ENCODE results near the gene TNS4. TPM values are rescaled to one million over a fixed set of nuclear protein-coding genes. Genes with fewer than 3 reads are reported as not detected.

TNS4 gene
- total RNA-seq, 2 experiments from 2014 or later = 0.22 to 0.97 TPM

DNA sequence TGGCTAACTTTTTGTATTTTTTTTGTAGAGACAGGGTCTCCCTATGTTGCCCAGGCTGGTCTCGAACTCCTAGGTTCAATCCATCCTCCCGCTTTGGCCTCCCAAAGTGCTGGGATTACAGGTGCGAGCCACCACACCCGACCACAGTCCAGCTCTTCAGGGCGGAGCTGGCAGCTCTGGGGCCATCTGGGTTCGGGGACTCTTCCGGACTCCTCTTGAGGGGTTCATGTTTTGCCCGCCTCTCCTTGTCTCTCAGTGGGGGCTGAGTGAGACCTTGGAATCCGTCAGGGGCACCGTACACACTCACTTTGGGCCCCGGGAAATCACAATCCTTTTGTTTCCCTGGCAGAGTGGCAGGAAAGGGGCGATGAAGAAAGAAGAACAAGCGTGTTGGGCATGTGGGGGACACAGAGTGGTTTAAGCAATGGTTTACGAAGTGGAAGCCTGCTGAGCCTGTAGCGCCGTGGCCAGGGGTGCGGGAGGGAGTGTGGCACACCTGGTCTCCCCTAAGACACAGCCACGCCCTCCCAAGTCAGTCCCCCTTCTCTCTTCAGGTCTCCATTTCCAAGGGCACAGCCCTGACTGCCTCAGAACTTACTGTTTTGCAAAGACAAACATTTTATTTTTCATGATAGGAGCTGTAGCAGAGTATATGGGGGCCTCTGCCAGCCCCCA lies 26.1 kb downstream of the TNS4 start:
- H3K4me1 ChIP-seq (ENCODE audit: insufficient read depth, low read length, poor library complexity, severe bottlenecking) = peaks cover 9% of the 10 kb centered on the region
- no peaks in the 10 kb centered on the region for H3K36me3 ChIP-seq (ENCODE audit: insufficient read depth, low read length)
- no peaks in the 10 kb centered on the region for H3K9me3 ChIP-seq (ENCODE audit: low read length)
- H3K4me2 ChIP-seq (ENCODE audit: low read length) = no peak overlapping the region
- TF ChIP-seq, protein P1, sequence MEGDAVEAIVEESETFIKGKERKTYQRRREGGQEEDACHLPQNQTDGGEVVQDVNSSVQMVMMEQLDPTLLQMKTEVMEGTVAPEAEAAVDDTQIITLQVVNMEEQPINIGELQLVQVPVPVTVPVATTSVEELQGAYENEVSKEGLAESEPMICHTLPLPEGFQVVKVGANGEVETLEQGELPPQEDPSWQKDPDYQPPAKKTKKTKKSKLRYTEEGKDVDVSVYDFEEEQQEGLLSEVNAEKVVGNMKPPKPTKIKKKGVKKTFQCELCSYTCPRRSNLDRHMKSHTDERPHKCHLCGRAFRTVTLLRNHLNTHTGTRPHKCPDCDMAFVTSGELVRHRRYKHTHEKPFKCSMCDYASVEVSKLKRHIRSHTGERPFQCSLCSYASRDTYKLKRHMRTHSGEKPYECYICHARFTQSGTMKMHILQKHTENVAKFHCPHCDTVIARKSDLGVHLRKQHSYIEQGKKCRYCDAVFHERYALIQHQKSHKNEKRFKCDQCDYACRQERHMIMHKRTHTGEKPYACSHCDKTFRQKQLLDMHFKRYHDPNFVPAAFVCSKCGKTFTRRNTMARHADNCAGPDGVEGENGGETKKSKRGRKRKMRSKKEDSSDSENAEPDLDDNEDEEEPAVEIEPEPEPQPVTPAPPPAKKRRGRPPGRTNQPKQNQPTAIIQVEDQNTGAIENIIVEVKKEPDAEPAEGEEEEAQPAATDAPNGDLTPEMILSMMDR (conservative IDR thresholded peaks at IDR 0.05; ENCODE audit: low read length) = no peak
- no peak for TF ChIP-seq EZH2phosphoT487 (IDR thresholded peaks at IDR 0.05; ENCODE audit: borderline replicate concordance, low read depth, low read length)
- no peak overlapping the region for H3K4me3 ChIP-seq (ENCODE audit: low read depth, low read length, poor library complexity, severe bottlenecking)
- H4K20me1 ChIP-seq (ENCODE audit: insufficient read depth, low read length) = no peaks in the 10 kb centered on the region
- H3K9me2 ChIP-seq (ENCODE audit: insufficient read depth, low read length) = no peaks in the 10 kb centered on the region
- ChIA-PET CTCF (ENCODE audit: unreplicated experiment) (interaction anchor here (0.6 to 0.7 kb wide), 5 partner anchors 41 to 95 kb away, joined by 3 to 7 read pairs (median 5); partner anchors contain the start of gene TOP2A), POLR2A (interaction anchor here (0.7 kb wide), 1 partner anchor 55 kb away, joined by 5 read pairs; no protein-coding TSS in a partner anchor)
- intact Hi-C loops (cut with micrococcal nuclease; ENCODE audit: unreplicated experiment) = no loop called here
- H3K27ac ChIP-seq (ENCODE audit: low read depth, low read length, poor library complexity, severe bottlenecking) = no peak overlapping the region
- no TSS peak for BruUV-seq (replicated peaks)
- no peak for DNase-seq (ENCODE audit: low spot score)
- no peak overlapping the region for H2AFZ ChIP-seq (ENCODE audit: low read length)
- H3K79me2 ChIP-seq (ENCODE audit: insufficient read depth, low read depth, low read length) = no peaks in the 10 kb centered on the region

DNA sequence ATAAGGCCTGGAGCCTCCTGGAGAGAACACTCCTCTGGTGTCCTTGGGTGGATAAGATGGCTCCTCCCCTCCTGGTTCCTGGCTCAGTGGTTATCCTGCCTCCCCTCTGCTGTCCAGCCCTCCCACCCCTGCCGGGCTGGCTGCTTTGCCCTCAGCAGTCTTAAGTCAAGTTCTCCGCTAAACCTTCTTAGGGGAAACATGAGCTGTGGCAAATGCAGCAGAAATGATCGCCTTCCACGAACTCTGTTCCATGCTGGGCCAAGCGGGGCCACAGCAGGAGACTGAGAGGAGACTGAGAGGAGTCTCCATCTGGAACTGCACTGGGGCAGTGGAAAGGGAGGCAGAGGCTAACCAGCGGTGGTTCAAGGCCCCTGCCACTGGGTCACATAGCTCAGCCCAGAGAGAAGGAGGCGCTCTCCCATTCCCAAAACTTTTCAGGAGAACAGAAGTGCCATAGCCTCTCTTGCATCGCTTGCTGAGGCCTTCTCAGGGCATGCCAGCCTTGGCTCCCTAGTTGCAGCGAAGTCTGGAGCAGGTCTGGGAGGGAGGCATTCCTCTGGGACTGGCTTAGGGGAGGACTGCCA lies 26.9 kb downstream of the TNS4 start:
- no peak for TF ChIP-seq EZH2phosphoT487 (IDR thresholded peaks at IDR 0.05; ENCODE audit: borderline replicate concordance, low read depth, low read length)
- TF ChIP-seq, protein P1 (conservative IDR thresholded peaks at IDR 0.05; ENCODE audit: low read length) = no peak
- no peak for DNase-seq (ENCODE audit: low spot score)
- no peak overlapping the region for H3K4me2 ChIP-seq (ENCODE audit: low read length)
- BruUV-seq (replicated peaks) = no TSS peak
- no peak overlapping the region for H2AFZ ChIP-seq (ENCODE audit: low read length)
- no peaks in the 10 kb centered on the region for H3K36me3 ChIP-seq (ENCODE audit: insufficient read depth, low read length)
- peaks cover under 1% of the 10 kb centered on the region for H3K4me1 ChIP-seq (ENCODE audit: insufficient read depth, low read length, poor library complexity, severe bottlenecking)
- H4K20me1 ChIP-seq (ENCODE audit: insufficient read depth, low read length) = no peaks in the 10 kb centered on the region
- intact Hi-C loops (cut with micrococcal nuclease; ENCODE audit: unreplicated experiment) = no loop called here
- no peaks in the 10 kb centered on the region for H3K9me2 ChIP-seq (ENCODE audit: insufficient read depth, low read length)
- no peaks in the 10 kb centered on the region for H3K9me3 ChIP-seq (ENCODE audit: low read length)
- CTCF ChIA-PET (ENCODE audit: unreplicated experiment) = no interaction called here
- POLR2A ChIA-PET = no interaction called here
- no peaks in the 10 kb centered on the region for H3K79me2 ChIP-seq (ENCODE audit: insufficient read depth, low read depth, low read length)
- no peak overlapping the region for H3K4me3 ChIP-seq (ENCODE audit: low read depth, low read length, poor library complexity, severe bottlenecking)
- H3K27ac ChIP-seq (ENCODE audit: low read depth, low read length, poor library complexity, severe bottlenecking) = no peak overlapping the region
